Stimulated activated naive CD4-positive, alpha-beta T cell treated with Interleukin-2 at 50 U/mL for 16 hours (primary cell): ENCODE measurements around the gene SLFN14.
"Not testable (repeated sequence)": the region's sequence is repeated elsewhere in the genome, so short reads cannot be mapped to it uniquely, and the experiment has no call there.

ENCODE experiments used
- DNase-seq: peaks from one replicate; lab custom pipeline; 2025; lab: John Stamatoyannopoulos, UW

SLFN14 gene

GRCh38 chr17:35559495-35560210 is 966 bp downstream of the SLFN14 start:
- no peak for DNase-seq

GRCh38 chr17:35557353-35557752 is 3.3 kb downstream of the SLFN14 start:
- no peak for DNase-seq

- no peak for DNase-seq
Measured at GRCh38 chr17:35555691-35556090, 4.9 kb downstream of the SLFN14 start.

- DNase-seq = no peak
Measured at GRCh38 chr17:35554668-35555067, 6.0 kb downstream of the SLFN14 start.

- no peak for DNase-seq
Measured at GRCh38 chr17:35553310-35553709, 7.3 kb downstream of the SLFN14 start.

- no peak for DNase-seq
Measured at GRCh38 chr17:35548978-35549377, 11.6 kb downstream of the SLFN14 start.

GRCh38 chr17:35548208-35548810 is 12.3 kb downstream of the SLFN14 start:
- DNase-seq = no peak

GRCh38 chr17:35546487-35546886 is 14.1 kb downstream of the SLFN14 start:
- DNase-seq = no peak

GRCh38 chr17:35545150-35545549 is 15.5 kb downstream of the SLFN14 start:
- DNase-seq = no peak

- DNase-seq = no peak
Measured at GRCh38 chr17:35543856-35544255, 16.8 kb downstream of the SLFN14 start.

GRCh38 chr17:35542990-35543389 is 17.6 kb downstream of the SLFN14 start:
- no peak for DNase-seq

GRCh38 chr17:35541434-35541833 is 19.2 kb downstream of the SLFN14 start:
- DNase-seq = no peak

GRCh38 chr17:35540589-35541404 is 19.8 kb downstream of the SLFN14 start:
- peak; percentile 21 for DNase-seq

- DNase-seq = no peak
Measured at GRCh38 chr17:35539659-35540026, 21.0 kb downstream of the SLFN14 start.

- no peak for DNase-seq
Measured at GRCh38 chr17:35537601-35538141, 22.9 kb downstream of the SLFN14 start, which contains the start of gene SLFN12L. TSS of gene SLFN12L (minus strand) at chr17:35537678. CDS start at chr17:35522364, 15,314 bp downstream.

- DNase-seq = peak; percentile 17
Measured at GRCh38 chr17:35536664-35537171, 23.9 kb downstream of the SLFN14 start.

- peak; percentile 14 for DNase-seq
Measured at GRCh38 chr17:35535406-35535805, 25.2 kb downstream of the SLFN14 start.

GRCh38 chr17:35534576-35535093 is 26.0 kb downstream of the SLFN14 start:
- DNase-seq = no peak

- no peak for DNase-seq
Measured at GRCh38 chr17:35531160-35531559, 29.5 kb downstream of the SLFN14 start.

- DNase-seq = no peak
Measured at GRCh38 chr17:35529866-35530265, 30.8 kb downstream of the SLFN14 start.

- not testable (repeated sequence) for DNase-seq
Measured at GRCh38 chr17:35529326-35529725, 31.3 kb downstream of the SLFN14 start.

GRCh38 chr17:35523296-35523695 is 37.3 kb downstream of the SLFN14 start:
- no peak for DNase-seq
